GM23338 (cell line): ENCODE measurements around the gene NOL9. TPM values are rescaled to one million over a fixed set of nuclear protein-coding genes. Genes with fewer than 3 reads are reported as not detected.

Experiments
- ATAC-seq: fragments of 200-7000 bp; cut with Tn5 transposase; 3 replicates; pipeline ENCODE4 v1.9.1; 2020
- DNase-seq: peaks from one replicate; pipeline ENCODE4 v3.0.0-alpha.2; 2015; ENCODE audit warnings: low spot score
- H2AFZ ChIP-seq: fragments of 200-600 bp; sonication (generic); 2 replicates; pipeline ENCODE4 v1.8.0; 2016; ENCODE audit warnings: antibody characterized with exemption, mild to moderate bottlenecking, moderate library complexity
- H3F3A ChIP-seq: fragments of 200-600 bp; sonication (generic); replicated peaks from 2 replicates; pipeline ENCODE4 v1.8.0; 2017; ENCODE audit warnings: antibody characterized with exemption, mixed run types, low read depth
- H3K27ac ChIP-seq: fragments of 200-600 bp; sonication (generic); 2 replicates; pipeline ENCODE4 v1.6.1; 2016; ENCODE audit warnings: low read depth
- H3K27me3 ChIP-seq: fragments of 200-600 bp; sonication (generic); 2 replicates; pipeline ENCODE4 v1.8.0; 2016; ENCODE audit warnings: mild to moderate bottlenecking, mixed run types, moderate library complexity; ENCODE audit not compliant: insufficient read depth
- H3K36me3 ChIP-seq: fragments of 200-600 bp; sonication (generic); 2 replicates; pipeline ENCODE4 v1.8.0; 2016; ENCODE audit warnings: mild to moderate bottlenecking; ENCODE audit not compliant: insufficient read depth
- H3K4me1 ChIP-seq: fragments of 200-600 bp; sonication (generic); 2 replicates; pipeline ENCODE4 v1.8.0; 2016; ENCODE audit warnings: mild to moderate bottlenecking, moderate library complexity; ENCODE audit not compliant: insufficient read depth
- H3K4me2 ChIP-seq: fragments of 200-600 bp; sonication (generic); 2 replicates; pipeline ENCODE4 v1.7.1; 2017; ENCODE audit warnings: mixed run types
- H3K4me3 ChIP-seq: fragments of 200-600 bp; sonication (generic); 2 replicates; pipeline ENCODE4 v1.6.1; 2016; ENCODE audit warnings: mixed run types
- H3K79me2 ChIP-seq: fragments of 200-600 bp; sonication (generic); replicated peaks from 2 replicates; pipeline ENCODE4 v1.8.0; 2017; ENCODE audit warnings: mild to moderate bottlenecking; ENCODE audit not compliant: insufficient read depth
- H3K9me2 ChIP-seq: fragments of 200-600 bp; sonication (generic); 2 replicates; pipeline ENCODE4 v1.8.0; 2017; ENCODE audit not compliant: insufficient read depth
- H4K20me1 ChIP-seq: fragments of 200-600 bp; sonication (generic); replicated peaks from 2 replicates; pipeline ENCODE4 v1.8.0; 2017; ENCODE audit warnings: mild to moderate bottlenecking; ENCODE audit not compliant: insufficient read depth
- H3K27ac Mint-ChIP-seq: 2 replicates; pipeline ENCODE4 v1.8.0; 2020; ENCODE audit warnings: inconsistent platforms, mild to moderate bottlenecking, moderate library complexity, mixed read lengths
- H3K27me3 Mint-ChIP-seq: 3 replicates; pipeline ENCODE4 v1.8.0; 2022; ENCODE audit warnings: low read depth, mild to moderate bottlenecking, moderate library complexity, mixed read lengths, inconsistent platforms; ENCODE audit not compliant: insufficient read depth, poor library complexity
- H3K36me3 Mint-ChIP-seq: 3 replicates; pipeline ENCODE4 v1.8.0; 2021; ENCODE audit warnings: low read depth, mild to moderate bottlenecking, inconsistent platforms, moderate library complexity, mixed read lengths
- H3K4me1 Mint-ChIP-seq: 3 replicates; pipeline ENCODE4 v1.8.0; 2020; ENCODE audit warnings: mild to moderate bottlenecking, inconsistent platforms, mixed read lengths
- H3K4me3 Mint-ChIP-seq: 3 replicates; pipeline ENCODE4 v1.8.0; 2021; ENCODE audit warnings: moderate library complexity, mild to moderate bottlenecking, inconsistent platforms, mixed read lengths
- H3K9me3 Mint-ChIP-seq: 3 replicates; pipeline ENCODE4 v1.8.0; 2020; ENCODE audit warnings: moderate library complexity, mild to moderate bottlenecking, inconsistent platforms, mixed read lengths
- CREB1 ChIP-seq: fragments of 250-450 bp; sonication (Bioruptor Pico); IDR thresholded peaks from 2 replicates; pipeline ENCODE4 v1.5.0; 2020; ENCODE audit warnings: low read depth, mild to moderate bottlenecking, moderate library complexity
- EZH2 ChIP-seq: fragments of 200-600 bp; sonication (generic); IDR thresholded peaks from one replicate; pipeline ENCODE4 v1.8.0; 2017; ENCODE audit warnings: antibody characterized with exemption, mild to moderate bottlenecking, low read depth; ENCODE audit not compliant: unreplicated experiment
- EZH2phosphoT487 ChIP-seq: fragments of 200-600 bp; sonication (generic); IDR thresholded peaks from one replicate; pipeline ENCODE4 v1.8.1; 2018; ENCODE audit warnings: antibody characterized with exemption; ENCODE audit not compliant: unreplicated experiment
- JUNB ChIP-seq: IDR thresholded peaks from one replicate; pipeline ENCODE4 v1.6.1; 2016; ENCODE audit warnings: antibody characterized with exemption; ENCODE audit not compliant: unreplicated experiment
- POLR2AphosphoS5 ChIP-seq: IDR thresholded peaks from 2 replicates; pipeline ENCODE4 v1.6.1; 2016; ENCODE audit warnings: antibody characterized with exemption, low read depth
- STAT1 ChIP-seq: IDR thresholded peaks from one replicate; pipeline ENCODE4 v1.6.1; 2016; ENCODE audit warnings: antibody characterized with exemption; ENCODE audit not compliant: unreplicated experiment
- ZNF114 ChIP-seq: fragments of 250-450 bp; sonication (Bioruptor Pico); IDR thresholded peaks from 2 replicates; pipeline ENCODE4 v1.5.0; 2020; ENCODE audit warnings: mild to moderate bottlenecking, moderate library complexity
- ZNF331 ChIP-seq: fragments of 250-450 bp; sonication (Bioruptor Pico); IDR thresholded peaks from 2 replicates; pipeline ENCODE4 v1.5.0; 2020; ENCODE audit warnings: low read depth, mild to moderate bottlenecking, moderate library complexity
- polyA plus RNA-seq: library from polyadenylated mRNA; unstranded; fragments of >200 nt; fragmentation: Nextera tagmentation; extraction: Ambion mirVana; gene quantifications from 2 replicates; pipeline ENCODE4 v1.2.1, GENCODE V29; 2016
- total RNA-seq: library from RNA; depleted of rRNA; stranded (reverse); fragments of >200 nt; shearing (Covaris generic); gene quantifications from 2 replicates; pipeline ENCODE4 v1.2.3, GENCODE V29; 2014
- TF ChIP-seq, protein P1 (sequence below): IDR thresholded peaks from 2 replicates; pipeline ENCODE4 v1.6.1; 2016; ENCODE audit warnings: antibody characterized with exemption
- TF ChIP-seq, protein P2 (sequence below), 2 experiments: fragments of 200-600 bp in 1 of 2; sonication (generic) in 1 of 2; conservative IDR thresholded peaks; 2 replicates each; pipeline versions ENCODE4 v1.5.1 to v1.6.1; 2016 to 2017; ENCODE audit warnings: antibody characterized with exemption in 2 of 2, low read depth in 2 of 2, mild to moderate bottlenecking in 2 of 2, moderate library complexity in 1 of 2
- TF ChIP-seq, protein P3 (sequence below): IDR thresholded peaks from one replicate; pipeline ENCODE4 v1.6.1; 2018; ENCODE audit warnings: antibody characterized with exemption; ENCODE audit not compliant: unreplicated experiment

The NOL9 gene
- total and polyA plus RNA-seq, 2 experiments from 2014 or later, result 13.2 to 48.5 TPM

DNA sequence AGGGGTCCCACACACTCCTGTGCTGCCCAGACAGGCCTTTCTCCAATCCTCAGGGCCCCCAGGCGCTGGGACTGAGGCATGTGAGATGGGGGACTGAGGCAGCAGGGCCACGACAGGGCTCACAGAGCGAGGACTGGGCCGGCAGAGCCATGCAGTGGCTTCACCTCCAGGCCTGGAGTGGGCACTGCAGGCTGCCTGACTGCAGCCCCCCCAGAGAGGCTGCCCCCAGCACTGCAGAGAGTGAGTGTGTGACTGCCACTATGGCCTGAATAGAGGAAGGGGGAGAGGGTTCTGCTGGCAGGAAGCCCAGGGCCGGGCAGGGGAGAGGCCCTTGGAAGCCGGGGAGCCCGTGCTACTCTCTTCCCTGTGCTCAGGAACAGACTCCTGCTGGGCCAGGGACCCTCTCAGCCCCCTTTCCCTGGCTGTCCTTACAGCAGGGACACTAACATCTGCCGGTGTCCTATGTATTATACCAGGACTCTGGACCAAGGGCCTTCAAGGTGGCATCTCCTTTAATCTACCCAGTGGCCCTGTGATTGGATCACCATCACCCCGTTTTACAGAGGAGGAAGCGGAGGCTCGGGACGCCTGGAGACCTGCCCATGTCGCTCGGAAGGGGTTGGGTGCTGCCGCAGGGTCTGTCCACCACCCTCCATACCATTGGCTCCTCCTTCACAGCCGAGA is 42.6 kb downstream of the NOL9 start (continued):
- TF ChIP-seq, protein P1, sequence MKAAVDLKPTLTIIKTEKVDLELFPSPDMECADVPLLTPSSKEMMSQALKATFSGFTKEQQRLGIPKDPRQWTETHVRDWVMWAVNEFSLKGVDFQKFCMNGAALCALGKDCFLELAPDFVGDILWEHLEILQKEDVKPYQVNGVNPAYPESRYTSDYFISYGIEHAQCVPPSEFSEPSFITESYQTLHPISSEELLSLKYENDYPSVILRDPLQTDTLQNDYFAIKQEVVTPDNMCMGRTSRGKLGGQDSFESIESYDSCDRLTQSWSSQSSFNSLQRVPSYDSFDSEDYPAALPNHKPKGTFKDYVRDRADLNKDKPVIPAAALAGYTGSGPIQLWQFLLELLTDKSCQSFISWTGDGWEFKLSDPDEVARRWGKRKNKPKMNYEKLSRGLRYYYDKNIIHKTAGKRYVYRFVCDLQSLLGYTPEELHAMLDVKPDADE, result no peak

DNA sequence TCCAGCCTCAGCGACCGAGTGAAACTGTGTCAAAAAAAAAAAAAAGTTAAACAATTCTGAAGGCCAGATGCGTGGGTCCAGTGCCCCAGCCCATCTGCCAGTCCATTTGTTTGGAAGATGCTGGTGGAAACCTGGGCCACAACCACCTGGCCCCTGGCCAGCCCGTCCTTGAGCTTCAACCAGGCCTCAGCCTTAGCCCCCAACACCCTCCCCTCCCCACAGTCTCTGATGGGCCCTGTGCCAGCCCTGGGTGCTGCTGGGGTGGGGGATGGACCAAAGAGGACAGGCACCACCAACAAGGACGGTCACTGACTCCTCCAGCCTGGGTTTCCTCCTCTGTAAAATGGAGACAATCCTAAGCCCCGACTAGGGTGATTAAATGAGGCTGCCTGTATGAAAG is 43.3 kb downstream of the NOL9 start:
- Mint-ChIP-seq H3K27ac (no peak overlapping the region), H3K36me3 (no peaks in the 10 kb centered on the region), H3K9me3 (no peaks in the 10 kb centered on the region), H3K4me3 (no peak overlapping the region), H3K27me3 (peaks cover 6% of the 10 kb centered on the region), H3K4me1 (0 out of 3 replicates have a peak, but pooled peaks cover 5% of the 10 kb centered on the region)
- Histone ChIP-seq H4K20me1 (no peaks in the 10 kb centered on the region), H3F3A (no peaks in the 10 kb centered on the region), H3K4me1 (no peaks in the 10 kb centered on the region), H3K4me2 (no peak overlapping the region), H3K79me2 (no peaks in the 10 kb centered on the region), H3K27ac (no peak overlapping the region), H2AFZ (no peak overlapping the region), H3K4me3 (no peak overlapping the region), H3K9me2 (no peaks in the 10 kb centered on the region), H3K36me3 (no peaks in the 10 kb centered on the region), H3K27me3 (no peaks in the 10 kb centered on the region)
- ATAC-seq (no peak), DNase-seq (no peak)
- TF ChIP-seq STAT1 (no peak), CREB1 (CRISPR knock-in tag) (no peak), JUNB (no peak), POLR2AphosphoS5 (no peak), ZNF331 (no peak), ZNF114 (no peak), EZH2phosphoT487 (no peak), EZH2 (no peak)
- TF ChIP-seq, protein P2, sequence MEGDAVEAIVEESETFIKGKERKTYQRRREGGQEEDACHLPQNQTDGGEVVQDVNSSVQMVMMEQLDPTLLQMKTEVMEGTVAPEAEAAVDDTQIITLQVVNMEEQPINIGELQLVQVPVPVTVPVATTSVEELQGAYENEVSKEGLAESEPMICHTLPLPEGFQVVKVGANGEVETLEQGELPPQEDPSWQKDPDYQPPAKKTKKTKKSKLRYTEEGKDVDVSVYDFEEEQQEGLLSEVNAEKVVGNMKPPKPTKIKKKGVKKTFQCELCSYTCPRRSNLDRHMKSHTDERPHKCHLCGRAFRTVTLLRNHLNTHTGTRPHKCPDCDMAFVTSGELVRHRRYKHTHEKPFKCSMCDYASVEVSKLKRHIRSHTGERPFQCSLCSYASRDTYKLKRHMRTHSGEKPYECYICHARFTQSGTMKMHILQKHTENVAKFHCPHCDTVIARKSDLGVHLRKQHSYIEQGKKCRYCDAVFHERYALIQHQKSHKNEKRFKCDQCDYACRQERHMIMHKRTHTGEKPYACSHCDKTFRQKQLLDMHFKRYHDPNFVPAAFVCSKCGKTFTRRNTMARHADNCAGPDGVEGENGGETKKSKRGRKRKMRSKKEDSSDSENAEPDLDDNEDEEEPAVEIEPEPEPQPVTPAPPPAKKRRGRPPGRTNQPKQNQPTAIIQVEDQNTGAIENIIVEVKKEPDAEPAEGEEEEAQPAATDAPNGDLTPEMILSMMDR (conservative IDR thresholded peaks at IDR 0.05; ENCODE audit: low read depth in 2 of 2), result no peak
- TF ChIP-seq, protein P3, sequence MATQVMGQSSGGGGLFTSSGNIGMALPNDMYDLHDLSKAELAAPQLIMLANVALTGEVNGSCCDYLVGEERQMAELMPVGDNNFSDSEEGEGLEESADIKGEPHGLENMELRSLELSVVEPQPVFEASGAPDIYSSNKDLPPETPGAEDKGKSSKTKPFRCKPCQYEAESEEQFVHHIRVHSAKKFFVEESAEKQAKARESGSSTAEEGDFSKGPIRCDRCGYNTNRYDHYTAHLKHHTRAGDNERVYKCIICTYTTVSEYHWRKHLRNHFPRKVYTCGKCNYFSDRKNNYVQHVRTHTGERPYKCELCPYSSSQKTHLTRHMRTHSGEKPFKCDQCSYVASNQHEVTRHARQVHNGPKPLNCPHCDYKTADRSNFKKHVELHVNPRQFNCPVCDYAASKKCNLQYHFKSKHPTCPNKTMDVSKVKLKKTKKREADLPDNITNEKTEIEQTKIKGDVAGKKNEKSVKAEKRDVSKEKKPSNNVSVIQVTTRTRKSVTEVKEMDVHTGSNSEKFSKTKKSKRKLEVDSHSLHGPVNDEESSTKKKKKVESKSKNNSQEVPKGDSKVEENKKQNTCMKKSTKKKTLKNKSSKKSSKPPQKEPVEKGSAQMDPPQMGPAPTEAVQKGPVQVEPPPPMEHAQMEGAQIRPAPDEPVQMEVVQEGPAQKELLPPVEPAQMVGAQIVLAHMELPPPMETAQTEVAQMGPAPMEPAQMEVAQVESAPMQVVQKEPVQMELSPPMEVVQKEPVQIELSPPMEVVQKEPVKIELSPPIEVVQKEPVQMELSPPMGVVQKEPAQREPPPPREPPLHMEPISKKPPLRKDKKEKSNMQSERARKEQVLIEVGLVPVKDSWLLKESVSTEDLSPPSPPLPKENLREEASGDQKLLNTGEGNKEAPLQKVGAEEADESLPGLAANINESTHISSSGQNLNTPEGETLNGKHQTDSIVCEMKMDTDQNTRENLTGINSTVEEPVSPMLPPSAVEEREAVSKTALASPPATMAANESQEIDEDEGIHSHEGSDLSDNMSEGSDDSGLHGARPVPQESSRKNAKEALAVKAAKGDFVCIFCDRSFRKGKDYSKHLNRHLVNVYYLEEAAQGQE, result no peak
- TF ChIP-seq, protein P1, result no peak
